Endometrium (tissue), 2 donors: ENCODE data around the gene PNPO.
A peak's percentile ranks its signal among the peaks of the same experiment; 100 is the strongest.

Experiments
- FAIRE-seq: peaks from 2 replicates; lab custom pipeline; 2012; peaks lifted over from hg19 to GRCh38; lab: Jason Lieb, UNC
- donor health status: control.
- donor health status: control.

The PNPO gene

GRCh38 chr17:47941246-47942095 is at the start of gene PNPO:
PNPO (plus strand) TSS chr17:47941571; CDS start chr17:47941676, 105 bp downstream.
- FAIRE-seq, result peak; percentile 96

GRCh38 chr17:47894498-47895346 is 46.6 kb upstream of the PNPO start:
- FAIRE-seq, result no peak

- FAIRE-seq, result no peak
Measured at GRCh38 chr17:47895347-47895855, 46.0 kb upstream of the PNPO start.

GRCh38 chr17:47895856-47896671 is 45.3 kb upstream of the PNPO start, which contains the start of gene SP2:
SP2 (plus strand) TSS chr17:47896236; CDS start chr17:47896287, 51 bp downstream.
- peak; percentile 98 for FAIRE-seq

- FAIRE-seq, result no peak
Measured at GRCh38 chr17:47896672-47897490, 44.5 kb upstream of the PNPO start.

- FAIRE-seq, result no peak
Measured at GRCh38 chr17:47897561-47897960, 43.8 kb upstream of the PNPO start.

- FAIRE-seq, result no peak
Measured at GRCh38 chr17:47898241-47898640, 43.1 kb upstream of the PNPO start.

GRCh38 chr17:47899643-47900042 is 41.7 kb upstream of the PNPO start:
- no peak for FAIRE-seq

GRCh38 chr17:47901423-47901822 is 39.9 kb upstream of the PNPO start:
- FAIRE-seq, result no peak

GRCh38 chr17:47902039-47902744 is 39.2 kb upstream of the PNPO start:
- FAIRE-seq, result no peak

GRCh38 chr17:47905221-47905733 is 36.1 kb upstream of the PNPO start:
- FAIRE-seq, result no peak

GRCh38 chr17:47906443-47906842 is 34.9 kb upstream of the PNPO start:
- FAIRE-seq, result no peak

- no peak for FAIRE-seq
Measured at GRCh38 chr17:47907932-47908562, 33.3 kb upstream of the PNPO start.

- no peak for FAIRE-seq
Measured at GRCh38 chr17:47913050-47913449, 28.3 kb upstream of the PNPO start.

- FAIRE-seq, result no peak
Measured at GRCh38 chr17:47914306-47914948, 26.9 kb upstream of the PNPO start.

- FAIRE-seq, result no peak
Measured at GRCh38 chr17:47915776-47916398, 25.5 kb upstream of the PNPO start.

- no peak for FAIRE-seq
Measured at GRCh38 chr17:47916489-47917208, 24.7 kb upstream of the PNPO start.

- FAIRE-seq, result no peak
Measured at GRCh38 chr17:47917581-47917980, 23.8 kb upstream of the PNPO start.
